IPS-18c (cell line): Measurements from ENCODE around the gene TFAP2E.
"Not testable (repeated sequence)": the region's sequence is repeated elsewhere in the genome, so short reads cannot be mapped to it uniquely, and the experiment has no call there.

Experiments used
- H3K4me3 ChIP-seq: 2 replicates; pipeline ENCODE4 v1.7.0; 2013; ENCODE audit warnings: low read depth, mild to moderate bottlenecking, low read length, moderate library complexity; ENCODE audit not compliant: insufficient read depth
- H3K9me3 ChIP-seq: one replicate; pipeline ENCODE4 v1.6.1; 2013; ENCODE audit warnings: mild to moderate bottlenecking, low read length, moderate library complexity; ENCODE audit not compliant: control insufficient read depth, insufficient read depth

Gene TFAP2E

GRCh38 chr1:35585281-35585680, 12.2 kb downstream of the TFAP2E start:
- Histone ChIP-seq H3K9me3 (no peaks in the 10 kb centered on the region), H3K4me3 (no peak overlapping the region)

- not testable (repeated sequence) for H3K4me3 ChIP-seq, H3K9me3 ChIP-seq
Observed at GRCh38 chr1:35585805-35586204, 12.7 kb downstream of the TFAP2E start.

- no peaks in the 10 kb centered on the region for H3K9me3 ChIP-seq
Observed at GRCh38 chr1:35586808-35587207, 13.7 kb downstream of the TFAP2E start.

GRCh38 chr1:35587736-35588135, 14.6 kb downstream of the TFAP2E start:
- Histone ChIP-seq H3K4me3 (no peak overlapping the region), H3K9me3 (no peaks in the 10 kb centered on the region)

More at GRCh38 chr1:35586808-35587207, 13.7 kb downstream of the TFAP2E start:
- H3K4me3 ChIP-seq = no peak overlapping the region

- no peak overlapping the region for H3K4me3 ChIP-seq
Observed at GRCh38 chr1:35588197-35588910, 15.2 kb downstream of the TFAP2E start.

GRCh38 chr1:35589516-35590427, 16.7 kb downstream of the TFAP2E start:
- Histone ChIP-seq H3K4me3 (no peak overlapping the region), H3K9me3 (no peaks in the 10 kb centered on the region)

More at GRCh38 chr1:35588197-35588910, 15.2 kb downstream of the TFAP2E start:
- H3K9me3 ChIP-seq = no peaks in the 10 kb centered on the region

GRCh38 chr1:35590476-35591040, 17.4 kb downstream of the TFAP2E start:
- H3K9me3 ChIP-seq = no peaks in the 10 kb centered on the region
- H3K4me3 ChIP-seq = no peak overlapping the region

- no peaks in the 10 kb centered on the region for H3K9me3 ChIP-seq
- H3K4me3 ChIP-seq = no peak overlapping the region
Observed at GRCh38 chr1:35591211-35591610, 18.1 kb downstream of the TFAP2E start.

GRCh38 chr1:35592991-35593769, 20.1 kb downstream of the TFAP2E start:
- no peaks in the 10 kb centered on the region for H3K9me3 ChIP-seq
- H3K4me3 ChIP-seq = no peak overlapping the region

- H3K4me3 ChIP-seq = no peak overlapping the region
- H3K9me3 ChIP-seq = no peaks in the 10 kb centered on the region
Observed at GRCh38 chr1:35594005-35594760, 21.1 kb downstream of the TFAP2E start.

- no peak overlapping the region for H3K4me3 ChIP-seq
- H3K9me3 ChIP-seq = no peaks in the 10 kb centered on the region
Observed at GRCh38 chr1:35595684-35596083, 22.6 kb downstream of the TFAP2E start.

GRCh38 chr1:35597870-35598269, 24.8 kb downstream of the TFAP2E start:
- H3K9me3 ChIP-seq = no peaks in the 10 kb centered on the region
- H3K4me3 ChIP-seq = no peak overlapping the region

GRCh38 chr1:35598895-35599294, 25.8 kb downstream of the TFAP2E start:
- H3K9me3 ChIP-seq = peaks cover 4% of the 10 kb centered on the region
- no peak overlapping the region for H3K4me3 ChIP-seq

GRCh38 chr1:35599411-35599810, 26.3 kb downstream of the TFAP2E start:
- peaks cover 4% of the 10 kb centered on the region for H3K9me3 ChIP-seq
- H3K4me3 ChIP-seq = no peak overlapping the region

- H3K4me3 ChIP-seq = no peak overlapping the region
- peaks cover 4% of the 10 kb centered on the region for H3K9me3 ChIP-seq
Observed at GRCh38 chr1:35600593-35600992, 27.5 kb downstream of the TFAP2E start.

- peaks cover 4% of the 10 kb centered on the region for H3K9me3 ChIP-seq
Observed at GRCh38 chr1:35603468-35603867, 30.4 kb downstream of the TFAP2E start.

More at GRCh38 chr1:35603468-35603867, 30.4 kb downstream of the TFAP2E start:
- no peak overlapping the region for H3K4me3 ChIP-seq
